H9 (cell line): ENCODE measurements around the gene MRPL17. TPM values are rescaled to one million over a fixed set of nuclear protein-coding genes. Genes with fewer than 3 reads are reported as not detected.
"Not testable (repeated sequence)": the region's sequence is repeated elsewhere in the genome, so short reads cannot be mapped to it uniquely, and the experiment has no call there.

Experiments used
- DNase-seq: peaks from one replicate; pipeline ENCODE4 v3.0.0-alpha.2; 2017
- H2AFZ ChIP-seq: one replicate; pipeline ENCODE4 v1.6.1; 2013; ENCODE audit warnings: mild to moderate bottlenecking, low read length, control low read depth, moderate library complexity
- H2AK5ac ChIP-seq: 2 replicates; pipeline ENCODE4 v1.6.1; 2013; ENCODE audit warnings: low read length, control low read depth, mixed read lengths; ENCODE audit not compliant: insufficient read length
- H2BK120ac ChIP-seq: one replicate; pipeline ENCODE4 v1.6.1; 2013; ENCODE audit warnings: low read depth, mild to moderate bottlenecking, low read length, control low read depth, inconsistent platforms; ENCODE audit not compliant: poor library complexity, severe bottlenecking
- H2BK12ac ChIP-seq: 2 replicates; pipeline ENCODE4 v1.6.1; 2013; ENCODE audit warnings: low read length, control low read depth, mixed read lengths, low read depth; ENCODE audit not compliant: insufficient read length
- H2BK15ac ChIP-seq: 2 replicates; pipeline ENCODE4 v1.6.1; 2013; ENCODE audit warnings: low read depth, low read length, control low read depth
- H2BK20ac ChIP-seq: one replicate; pipeline ENCODE4 v1.6.1; 2013; ENCODE audit warnings: low read depth, mild to moderate bottlenecking, low read length, control low read depth, inconsistent platforms; ENCODE audit not compliant: poor library complexity, severe bottlenecking
- H2BK5ac ChIP-seq: 2 replicates; pipeline ENCODE4 v1.6.1; 2013; ENCODE audit warnings: low read length, control low read depth, mixed read lengths; ENCODE audit not compliant: insufficient read length
- H3K14ac ChIP-seq: 2 replicates; pipeline ENCODE4 v1.6.1; 2013; ENCODE audit warnings: low read length, control low read depth; ENCODE audit not compliant: insufficient read depth
- H3K18ac ChIP-seq: 2 replicates; pipeline ENCODE4 v1.6.1; 2013; ENCODE audit warnings: low read depth, mild to moderate bottlenecking, mixed read lengths, low read length, control low read depth; ENCODE audit not compliant: insufficient read length
- H3K23ac ChIP-seq: 2 replicates; pipeline ENCODE4 v1.6.1; 2013; ENCODE audit warnings: low read length, control low read depth, mixed read lengths, low read depth; ENCODE audit not compliant: insufficient read length
- H3K23me2 ChIP-seq: 2 replicates; pipeline ENCODE4 v1.6.1; 2013; ENCODE audit warnings: low read depth, mild to moderate bottlenecking, mixed read lengths, low read length, control low read depth; ENCODE audit not compliant: insufficient read length, poor library complexity, severe bottlenecking
- H3K27ac ChIP-seq: 2 replicates; pipeline ENCODE4 v1.5.1; 2013; ENCODE audit warnings: low read length, control low read depth, mixed read lengths, low read depth; ENCODE audit not compliant: insufficient read length
- H3K27me3 ChIP-seq: 2 replicates; pipeline ENCODE4 v1.6.1; 2013; ENCODE audit warnings: low read length, control low read depth, inconsistent platforms; ENCODE audit not compliant: insufficient read depth
- H3K4ac ChIP-seq: 2 replicates; pipeline ENCODE4 v1.6.1; 2013; ENCODE audit warnings: low read depth, mild to moderate bottlenecking, control low read depth, inconsistent platforms, low read length, moderate library complexity
- H3K4me1 ChIP-seq: 2 replicates; pipeline ENCODE4 v1.6.1; 2013; ENCODE audit warnings: low read length, control low read depth, inconsistent platforms; ENCODE audit not compliant: insufficient read depth
- H3K4me2 ChIP-seq: 2 replicates; pipeline ENCODE4 v1.6.1; 2013; ENCODE audit warnings: low read length, control low read depth, mixed read lengths; ENCODE audit not compliant: insufficient read length, insufficient read depth
- H3K56ac ChIP-seq: 2 replicates; pipeline ENCODE4 v1.6.1; 2013; ENCODE audit warnings: low read depth, mild to moderate bottlenecking, mixed read lengths, low read length, control low read depth; ENCODE audit not compliant: insufficient read length
- H3K79me1 ChIP-seq: 2 replicates; pipeline ENCODE4 v1.6.1; 2013; ENCODE audit warnings: low read depth, mild to moderate bottlenecking, moderate library complexity, low read length, control low read depth, inconsistent platforms; ENCODE audit not compliant: insufficient read depth, poor library complexity, severe bottlenecking
- H3K79me2 ChIP-seq: 2 replicates; pipeline ENCODE4 v1.6.1; 2013; ENCODE audit warnings: low read length, control low read depth, inconsistent platforms; ENCODE audit not compliant: insufficient read depth
- H3K9ac ChIP-seq: 2 replicates; pipeline ENCODE4 v1.6.1; 2013; ENCODE audit warnings: low read length, control low read depth, mixed read lengths; ENCODE audit not compliant: insufficient read length; ENCODE audit errors: extremely low read depth
- H3K9me3 ChIP-seq: one replicate; pipeline ENCODE4 v1.6.1; 2013; ENCODE audit warnings: low read depth, low read length, inconsistent platforms; ENCODE audit not compliant: control insufficient read depth
- H3T11ph ChIP-seq: one replicate; pipeline ENCODE4 v1.6.1; 2013; ENCODE audit warnings: mild to moderate bottlenecking, low read length, control low read depth, inconsistent platforms
- H4K20me1 ChIP-seq: one replicate; pipeline ENCODE4 v1.6.1; 2013; ENCODE audit not compliant: control insufficient read depth, insufficient read length, insufficient read depth
- H4K5ac ChIP-seq: 2 replicates; pipeline ENCODE4 v1.6.1; 2013; ENCODE audit warnings: low read depth, mild to moderate bottlenecking, mixed read lengths, low read length, control low read depth; ENCODE audit not compliant: insufficient read length
- H4K8ac ChIP-seq: replicated peaks from 2 replicates; pipeline ENCODE4 v1.6.1; 2013; ENCODE audit warnings: low read length, control low read depth, mixed read lengths, low read depth; ENCODE audit not compliant: insufficient read length
- H4K91ac ChIP-seq: 2 replicates; pipeline ENCODE4 v1.6.1; 2013; ENCODE audit warnings: low read depth, mild to moderate bottlenecking, moderate library complexity, mixed read lengths, low read length, control low read depth; ENCODE audit not compliant: insufficient read length
- H3K27ac Mint-ChIP-seq, 3 experiments: 2 replicates in 2 of 3; 3 replicates in 1 of 3; pipeline ENCODE4 v1.8.0; 2020 to 2021; ENCODE audit warnings: mixed read lengths in 3 of 3, mild to moderate bottlenecking in 1 of 3, moderate library complexity in 1 of 3
- H3K27me3 Mint-ChIP-seq: 2 replicates; pipeline ENCODE4 v1.8.0; 2021; ENCODE audit warnings: low read depth, mild to moderate bottlenecking, moderate library complexity, mixed read lengths
- H3K36me3 Mint-ChIP-seq, 3 experiments: 2 replicates in 2 of 3; 3 replicates in 1 of 3; pipeline ENCODE4 v1.8.0; 2020 to 2021; ENCODE audit warnings: low read depth in 3 of 3, mixed read lengths in 3 of 3; ENCODE audit not compliant: insufficient read depth in 1 of 3
- H3K4me1 Mint-ChIP-seq, 2 experiments: 2 replicates each; pipeline ENCODE4 v1.8.0; 2020; ENCODE audit warnings: mixed read lengths in 2 of 2
- H3K4me3 Mint-ChIP-seq, 2 experiments: 2 replicates in 1 of 2; 3 replicates in 1 of 2; pipeline ENCODE4 v1.8.0; 2020 to 2021; ENCODE audit warnings: mild to moderate bottlenecking in 2 of 2, mixed read lengths in 2 of 2, moderate library complexity in 1 of 2
- H3K9me3 Mint-ChIP-seq, 2 experiments: 2 replicates in 1 of 2; 3 replicates in 1 of 2; pipeline ENCODE4 v1.8.0; 2020; ENCODE audit warnings: mild to moderate bottlenecking in 2 of 2, mixed read lengths in 2 of 2, moderate library complexity in 1 of 2
- WGBS: extraction: QIAGEN DNeasy Blood & Tissue Kit; methylation state at CpG from one replicate; pipeline ENCODE4 v1.1.7; 2013; ENCODE audit warnings: missing lambda C conversion rate, low lambda C conversion rate, mixed read lengths; ENCODE audit not compliant: insufficient read length; ENCODE audit errors: extremely low coverage; 5-methylcytosine and 5-hydroxymethylcytosine counted together
- total RNA-seq: library from RNA; stranded (reverse); gene quantifications from 2 replicates; pipeline ENCODE4 v1.2.1, GENCODE V29; 2021
- TF ChIP-seq, protein P1 (sequence below): fragments of 200-600 bp; sonication (generic); conservative IDR thresholded peaks from 3 replicates; pipeline ENCODE4 v1.8.0; 2021; ENCODE audit warnings: antibody characterized with exemption, mild to moderate bottlenecking

The MRPL17 gene
- total RNA-seq, 1 experiment from 2014 or later: 75.5 TPM

DNA sequence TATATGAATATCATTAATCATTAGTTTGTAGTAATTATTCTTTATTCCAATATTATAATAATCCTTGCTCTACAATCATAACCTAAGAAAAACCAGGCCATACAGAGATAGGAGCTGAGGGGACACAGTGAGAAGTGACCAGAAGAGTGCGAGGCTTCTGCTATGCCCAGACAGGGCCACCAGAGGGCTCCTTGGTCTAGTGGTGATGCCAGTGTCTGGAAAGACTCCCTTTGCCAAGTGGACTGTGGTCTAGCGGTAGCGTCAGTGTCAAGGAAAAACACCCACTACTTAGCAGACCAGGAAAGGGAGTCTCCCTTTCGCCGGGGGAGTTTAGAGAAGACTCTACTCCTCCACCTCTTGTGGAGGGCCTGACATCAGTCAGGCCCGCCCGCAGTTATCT, 28.4 kb upstream of the MRPL17 start:
- H3K4me3 Mint-ChIP-seq, H2AK5ac ChIP-seq, H3K9ac ChIP-seq, H3K18ac ChIP-seq, H4K20me1 ChIP-seq, H4K91ac ChIP-seq, H3T11ph ChIP-seq, H3K9me3 ChIP-seq, H2BK20ac ChIP-seq, H2BK5ac ChIP-seq, H3K27me3 ChIP-seq, H4K5ac ChIP-seq, H3K27ac Mint-ChIP-seq, H2AFZ ChIP-seq, H4K8ac ChIP-seq, H3K27me3 Mint-ChIP-seq, H2BK15ac ChIP-seq, H3K4ac ChIP-seq, H2BK12ac ChIP-seq, H3K79me2 ChIP-seq, H3K79me1 ChIP-seq, H3K23ac ChIP-seq, H3K36me3 Mint-ChIP-seq, H3K27ac ChIP-seq, H3K14ac ChIP-seq, H3K23me2 ChIP-seq, H3K4me2 ChIP-seq, H3K4me1 Mint-ChIP-seq, H3K4me1 ChIP-seq, H3K56ac ChIP-seq, H2BK120ac ChIP-seq: not testable (repeated sequence)
- peaks cover 26 to 27% of the 10 kb centered on the region in 2 experiments for H3K9me3 Mint-ChIP-seq
- peak; percentile 51 for DNase-seq
- no CpG with 5 or more reads among the region's 7 CpGs for WGBS
- TF ChIP-seq, protein P1, sequence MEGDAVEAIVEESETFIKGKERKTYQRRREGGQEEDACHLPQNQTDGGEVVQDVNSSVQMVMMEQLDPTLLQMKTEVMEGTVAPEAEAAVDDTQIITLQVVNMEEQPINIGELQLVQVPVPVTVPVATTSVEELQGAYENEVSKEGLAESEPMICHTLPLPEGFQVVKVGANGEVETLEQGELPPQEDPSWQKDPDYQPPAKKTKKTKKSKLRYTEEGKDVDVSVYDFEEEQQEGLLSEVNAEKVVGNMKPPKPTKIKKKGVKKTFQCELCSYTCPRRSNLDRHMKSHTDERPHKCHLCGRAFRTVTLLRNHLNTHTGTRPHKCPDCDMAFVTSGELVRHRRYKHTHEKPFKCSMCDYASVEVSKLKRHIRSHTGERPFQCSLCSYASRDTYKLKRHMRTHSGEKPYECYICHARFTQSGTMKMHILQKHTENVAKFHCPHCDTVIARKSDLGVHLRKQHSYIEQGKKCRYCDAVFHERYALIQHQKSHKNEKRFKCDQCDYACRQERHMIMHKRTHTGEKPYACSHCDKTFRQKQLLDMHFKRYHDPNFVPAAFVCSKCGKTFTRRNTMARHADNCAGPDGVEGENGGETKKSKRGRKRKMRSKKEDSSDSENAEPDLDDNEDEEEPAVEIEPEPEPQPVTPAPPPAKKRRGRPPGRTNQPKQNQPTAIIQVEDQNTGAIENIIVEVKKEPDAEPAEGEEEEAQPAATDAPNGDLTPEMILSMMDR: peak; percentile 66
